HG03460 (cell line): Measurements from ENCODE around the gene CBFB.

Experiments
- ATAC-seq: cut with Tn5 transposase; IDR thresholded peaks from one replicate; pipeline ENCODE4 v1.9.1; 2021; ENCODE audit not compliant: unreplicated experiment

The CBFB gene

GRCh38 chr16:67091906-67092566 is 63.1 kb downstream of the CBFB start:
- no peak for ATAC-seq

GRCh38 chr16:67093098-67093726 is 64.3 kb downstream of the CBFB start:
- no peak for ATAC-seq

DNA sequence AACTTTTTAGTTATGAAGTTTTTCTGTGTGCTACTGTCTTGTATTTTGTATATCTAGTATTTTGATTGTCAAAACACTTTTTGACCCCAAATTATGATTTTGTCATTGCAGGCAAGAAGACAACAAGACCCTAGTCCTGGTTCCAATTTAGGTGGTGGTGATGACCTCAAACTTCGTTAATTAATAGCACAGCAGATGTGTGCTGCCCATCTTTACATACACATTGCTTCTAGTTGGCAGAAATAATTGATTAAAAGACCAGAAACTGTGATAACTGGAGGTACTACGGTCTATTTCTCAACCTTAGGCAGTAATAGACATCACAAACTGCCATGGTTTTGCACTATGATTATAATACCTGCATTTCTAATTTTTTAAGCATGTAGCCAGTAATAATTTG is 69.7 kb downstream of the CBFB start:
- no peak for ATAC-seq

DNA sequence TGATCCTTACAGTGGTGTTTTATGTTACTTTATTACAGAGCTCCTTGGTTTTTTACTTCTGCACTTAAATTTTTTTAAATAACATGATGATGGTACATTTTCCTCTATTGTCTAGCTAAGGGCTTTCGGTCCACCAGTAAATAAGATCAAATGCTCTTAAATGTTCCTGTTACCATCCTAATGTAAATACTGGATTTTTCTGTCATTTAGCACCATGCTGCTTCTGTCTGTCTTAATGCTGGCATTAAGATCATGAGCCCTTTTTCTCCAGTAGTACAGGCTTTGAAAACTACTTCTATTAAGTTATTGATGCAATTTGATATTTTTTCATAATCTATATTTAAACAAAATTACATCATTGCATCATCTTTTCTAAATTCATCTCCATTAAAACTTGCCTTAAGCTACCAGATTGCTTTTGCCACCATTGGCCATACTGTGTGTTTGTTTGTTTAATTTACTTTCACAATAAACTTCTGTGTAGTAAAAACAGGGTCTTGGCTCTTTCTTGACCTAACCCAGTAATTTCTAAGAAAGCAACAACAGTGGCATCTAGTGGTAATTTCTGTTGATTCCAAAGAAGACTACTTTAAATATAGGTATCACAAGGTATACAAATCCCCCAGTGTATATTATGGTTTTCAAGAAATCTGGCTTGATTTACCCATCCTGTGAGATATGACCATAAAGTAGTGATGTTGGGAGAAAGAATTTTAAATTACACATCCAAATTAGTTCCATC is 71.8 kb downstream of the CBFB start:
- no peak for ATAC-seq

- no peak for ATAC-seq
Measured at GRCh38 chr16:67101311-67102082, 72.5 kb downstream of the CBFB start.

GRCh38 chr16:67104061-67104460 is 75.1 kb downstream of the CBFB start:
- no peak for ATAC-seq

- no peak for ATAC-seq
Measured at GRCh38 chr16:67104845-67105244, 75.9 kb downstream of the CBFB start.

DNA sequence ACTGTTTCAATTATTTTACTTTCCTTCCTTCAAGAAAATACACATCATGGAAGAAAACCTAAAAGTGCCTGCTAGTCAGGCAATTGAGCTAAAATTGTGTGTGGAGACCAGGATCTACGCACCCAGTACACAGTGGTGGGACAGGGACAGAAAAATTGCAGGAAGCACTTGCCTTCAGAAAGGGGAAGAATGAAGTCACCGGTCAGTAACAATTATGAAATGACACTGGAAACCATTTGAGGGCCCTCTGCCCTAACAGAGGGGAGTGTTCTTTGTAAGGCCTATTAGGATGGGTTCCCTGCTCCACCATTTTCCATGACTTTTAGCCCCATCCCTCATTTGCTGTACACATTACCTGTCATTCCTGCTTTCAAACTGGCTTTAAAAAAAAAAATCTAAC is 76.3 kb downstream of the CBFB start:
- no peak for ATAC-seq

DNA sequence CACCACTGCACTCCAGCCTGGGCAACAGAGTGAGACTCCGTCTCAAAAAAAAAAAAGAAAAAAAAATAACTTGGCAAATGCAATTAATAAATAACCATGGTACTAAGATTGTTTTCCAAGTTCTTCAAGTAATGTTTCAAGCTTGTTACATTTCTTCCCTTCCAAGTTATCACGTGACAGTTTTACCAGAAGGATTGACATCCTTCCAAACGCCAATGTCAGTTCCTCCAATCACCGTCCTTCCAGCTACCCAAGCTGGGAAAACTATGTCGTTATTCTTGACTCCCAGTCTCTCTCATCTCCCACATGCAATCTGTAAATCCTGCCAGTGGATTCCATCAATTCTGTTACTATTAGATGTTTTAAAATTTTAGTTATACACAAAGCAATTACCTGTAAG is 76.9 kb downstream of the CBFB start:
- ATAC-seq = no peak

GRCh38 chr16:67108489-67108888 is 79.5 kb downstream of the CBFB start:
- no peak for ATAC-seq

DNA sequence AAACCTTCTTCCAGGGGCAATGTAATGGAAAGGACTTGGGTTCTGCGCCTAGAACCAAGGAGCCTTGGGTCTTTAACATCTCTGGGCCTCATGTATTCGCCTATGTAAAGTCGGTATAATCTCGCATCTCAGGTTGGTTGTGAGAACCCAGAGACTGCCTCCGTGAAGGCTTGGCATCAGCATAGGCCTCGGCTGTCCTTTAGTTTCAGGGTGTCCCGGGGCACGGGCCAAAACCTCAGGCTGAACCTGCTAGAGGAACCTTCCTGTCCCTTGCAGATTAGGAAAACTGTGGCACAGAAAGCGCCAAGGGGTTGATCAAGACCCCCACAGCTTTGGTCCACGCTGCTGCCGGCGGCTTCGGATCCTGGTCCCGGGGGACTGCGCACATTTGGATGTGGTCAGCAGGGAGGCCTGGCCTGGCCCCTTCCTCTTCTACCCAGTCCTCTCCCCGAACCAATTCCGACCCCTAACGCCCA is 80.0 kb downstream of the CBFB start:
- no peak for ATAC-seq

DNA sequence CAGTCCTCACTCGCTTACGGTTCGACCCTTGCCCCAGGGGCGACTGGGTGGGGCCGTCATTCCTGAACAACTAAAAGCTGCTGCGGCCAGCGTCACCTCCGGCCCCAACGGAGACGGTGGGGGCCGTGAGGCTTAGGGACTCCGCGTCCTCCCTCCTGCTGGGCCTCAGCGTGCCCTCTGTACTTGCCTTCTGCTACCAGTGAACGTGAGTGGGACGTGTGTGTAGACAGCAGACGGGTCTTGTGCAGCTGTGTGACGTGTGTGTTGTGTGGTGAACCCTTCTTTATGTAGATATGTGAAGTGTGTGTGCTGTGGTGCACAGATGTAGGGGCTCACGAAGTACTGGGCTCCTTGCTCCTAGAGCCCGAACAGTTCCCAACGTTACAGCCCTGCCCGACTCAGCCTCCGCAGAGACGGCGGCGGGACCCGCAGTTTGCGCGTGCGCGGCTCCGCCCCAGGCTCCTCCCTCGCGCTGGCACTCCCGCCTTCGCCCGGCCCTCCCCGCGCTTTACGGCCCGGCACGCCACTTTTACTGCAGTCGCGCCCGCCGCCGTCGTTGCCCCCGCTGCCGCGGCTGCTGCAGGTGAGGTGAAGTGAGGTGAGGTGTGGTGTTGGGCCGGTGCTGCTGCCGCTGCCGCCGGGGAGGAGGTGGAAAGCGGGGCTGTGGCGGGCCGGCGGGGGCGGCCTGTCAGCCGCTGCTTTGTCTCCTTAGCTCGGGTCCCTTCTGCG is 80.6 kb downstream of the CBFB start, which contains the start of gene PHAF1:
PHAF1 (plus strand) TSS at position 535 of the 729 bp plus-strand sequence. CDS start 235 bp downstream, outside the sequence.
- peak; percentile 80 for ATAC-seq

DNA sequence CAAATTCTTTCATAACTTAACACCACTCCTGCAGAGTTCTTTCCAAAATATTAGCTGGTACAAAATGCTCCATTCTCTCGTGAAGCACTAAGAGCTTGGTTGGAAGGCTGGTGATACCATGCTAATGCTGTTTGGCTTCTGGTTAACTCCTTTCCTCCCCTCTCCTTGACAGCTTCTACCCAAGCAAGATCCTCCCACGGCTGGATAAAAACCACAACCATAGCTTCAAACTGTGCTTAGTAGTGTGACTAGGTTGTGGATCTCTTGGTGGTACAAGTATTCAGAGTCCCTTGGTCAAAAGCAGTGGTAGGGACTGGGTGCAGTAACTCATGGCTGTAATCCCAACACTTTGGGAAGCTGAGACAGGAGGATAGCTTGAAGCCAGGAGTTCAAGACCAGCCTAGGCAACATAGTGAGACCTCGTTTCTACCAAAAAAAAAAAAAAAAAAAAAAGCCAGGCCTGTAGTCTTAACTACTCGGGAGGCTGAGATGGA is 83.0 kb downstream of the CBFB start:
- ATAC-seq = no peak

DNA sequence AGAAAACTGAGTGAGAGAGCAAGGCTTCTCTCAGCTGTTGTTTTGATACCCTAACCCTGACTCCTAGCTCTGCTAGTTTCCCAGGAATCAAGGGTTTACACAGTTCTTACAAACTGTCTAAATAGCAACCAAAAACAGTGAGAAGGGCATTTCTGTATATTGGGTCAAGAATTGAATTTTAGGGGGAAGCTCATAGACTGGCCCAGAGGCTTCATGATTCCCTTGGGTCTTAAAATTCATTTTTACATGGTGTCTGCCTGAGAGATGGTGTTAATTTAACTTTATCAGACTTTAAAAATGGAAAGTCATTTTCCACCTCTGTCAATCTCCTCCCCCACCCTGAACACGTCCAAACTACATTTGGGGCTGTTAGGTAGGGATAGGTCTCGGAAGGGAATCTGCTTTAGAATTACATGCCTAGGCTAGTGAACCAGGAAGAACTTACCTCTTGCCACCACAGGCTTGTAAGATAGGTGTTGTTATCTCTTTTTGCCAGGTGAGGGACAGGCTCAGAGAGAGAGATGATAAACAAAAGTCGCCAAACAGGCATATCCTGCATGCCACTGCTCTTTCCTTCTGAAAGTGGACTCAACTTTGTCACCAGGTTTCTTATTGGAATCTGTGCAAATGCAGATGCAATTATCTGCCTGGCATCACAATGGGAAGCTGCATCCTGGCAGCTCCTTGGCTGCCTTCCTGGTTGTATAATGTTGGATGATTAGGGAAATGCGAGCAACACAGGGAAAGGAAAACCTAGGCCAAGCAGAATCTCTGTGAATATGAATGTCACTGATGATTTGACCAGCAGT is 83.8 kb downstream of the CBFB start:
- ATAC-seq = no peak

- ATAC-seq = no peak
Measured at GRCh38 chr16:67114793-67115192, 85.8 kb downstream of the CBFB start.

GRCh38 chr16:67115639-67116038 is 86.7 kb downstream of the CBFB start:
- no peak for ATAC-seq

DNA sequence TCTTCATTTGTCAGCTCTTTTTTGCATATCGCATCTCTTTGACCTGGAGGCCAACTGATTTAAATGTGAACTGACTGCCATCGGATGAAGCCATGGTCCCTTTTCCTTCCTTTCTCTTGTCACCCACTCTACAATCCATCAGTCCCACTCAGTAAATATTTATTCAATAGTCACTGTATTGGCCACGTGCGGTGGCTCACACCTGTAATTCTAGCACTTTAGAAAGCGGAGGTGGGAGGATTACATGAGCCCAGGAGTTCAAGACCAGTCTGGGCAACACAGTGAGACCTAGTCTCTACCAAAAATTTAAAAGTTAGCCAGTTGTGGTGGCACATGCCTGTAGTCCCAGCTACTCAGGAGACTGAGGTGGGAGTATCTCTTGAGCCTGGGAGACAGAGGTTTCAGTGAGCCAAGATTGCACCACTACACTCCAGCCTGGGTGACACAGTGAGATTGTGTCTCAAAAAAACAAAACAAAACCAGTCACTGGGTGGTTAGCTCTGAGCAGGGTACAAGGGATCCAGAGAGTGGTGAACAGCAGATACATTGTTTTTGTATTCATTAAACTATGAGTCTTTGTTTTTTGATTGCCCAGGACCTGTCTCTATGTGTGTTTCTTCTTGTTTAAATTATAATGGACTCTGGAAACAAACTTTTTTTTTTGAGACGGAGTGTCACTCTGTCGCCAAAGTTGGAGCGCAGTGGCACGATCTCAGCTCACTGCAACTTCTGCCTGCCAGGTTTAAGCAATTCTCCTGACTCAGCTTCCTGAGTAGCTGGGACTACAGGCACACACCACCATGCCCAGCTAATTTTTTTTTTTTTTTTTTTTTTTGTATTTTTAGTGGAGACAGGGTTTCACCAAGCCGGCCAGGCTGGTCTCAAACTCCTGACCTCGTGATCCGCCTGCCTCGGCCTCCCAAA is 87.7 kb downstream of the CBFB start:
- no peak for ATAC-seq

- no peak for ATAC-seq
Measured at GRCh38 chr16:67117716-67118115, 88.8 kb downstream of the CBFB start.
